Smooth muscle cell (in vitro differentiated cells): ENCODE data around the gene PXMP4. TPM values are rescaled to one million over a fixed set of nuclear protein-coding genes. Genes with fewer than 3 reads are reported as not detected.

Experiments used
- DNase-seq: peaks from one replicate; lab custom pipeline; 2025; ENCODE audit not compliant: unreplicated experiment; lab: John Stamatoyannopoulos, UW
- H2AFZ ChIP-seq: fragments of 200-600 bp; sonication (generic); 2 replicates; pipeline ENCODE4 v1.6.0; 2016; ENCODE audit warnings: antibody characterized with exemption, low read depth, mild to moderate bottlenecking
- H3F3A ChIP-seq: fragments of 200-600 bp; sonication (generic); 2 replicates; pipeline ENCODE4 v1.6.0; 2017; ENCODE audit warnings: antibody characterized with exemption, low read depth
- H3K27ac ChIP-seq: fragments of 200-600 bp; sonication (generic); 2 replicates; pipeline ENCODE4 v1.5.1; 2016; ENCODE audit warnings: low read depth, mild to moderate bottlenecking
- H3K27me3 ChIP-seq: fragments of 200-600 bp; sonication (generic); 2 replicates; pipeline ENCODE4 v1.6.1; 2016; ENCODE audit warnings: low read depth, mild to moderate bottlenecking
- H3K36me3 ChIP-seq: fragments of 200-600 bp; sonication (generic); 2 replicates; pipeline ENCODE4 v1.5.1; 2016; ENCODE audit warnings: low read depth
- H3K4me1 ChIP-seq: fragments of 200-600 bp; sonication (generic); 2 replicates; pipeline ENCODE4 v1.5.1; 2016; ENCODE audit warnings: low read depth
- H3K4me2 ChIP-seq: fragments of 200-600 bp; sonication (generic); 2 replicates; pipeline ENCODE4 v1.6.0; 2016; ENCODE audit warnings: mild to moderate bottlenecking
- H3K4me3 ChIP-seq: fragments of 200-600 bp; sonication (generic); 2 replicates; pipeline ENCODE4 v1.5.1; 2016; ENCODE audit warnings: mild to moderate bottlenecking
- H3K79me2 ChIP-seq: fragments of 200-600 bp; sonication (generic); 2 replicates; pipeline ENCODE4 v1.6.0; 2016; ENCODE audit warnings: low read depth, mild to moderate bottlenecking
- H3K9ac ChIP-seq: fragments of 200-600 bp; sonication (generic); 2 replicates; pipeline ENCODE4 v1.6.0; 2016; ENCODE audit warnings: low read depth
- H3K9me3 ChIP-seq: fragments of 200-600 bp; sonication (generic); replicated peaks from 2 replicates; pipeline ENCODE4 v1.5.1; 2016; ENCODE audit warnings: low read depth
- H4K20me1 ChIP-seq: fragments of 200-600 bp; sonication (generic); 2 replicates; pipeline ENCODE4 v1.6.0; 2016; ENCODE audit warnings: low read depth
- WGBS: methylation state at CpG from one replicate; pipeline ENCODE4 v1.1.7; 2016; ENCODE audit warnings: low lambda C conversion rate; 5-methylcytosine and 5-hydroxymethylcytosine counted together
- polyA plus RNA-seq: library from polyadenylated mRNA; unstranded; fragments of >200 nt; fragmentation: Nextera tagmentation; extraction: Ambion mirVana; gene quantifications from 2 replicates; pipeline ENCODE4 v1.2.1, GENCODE V29; 2016
- total RNA-seq: library from RNA; depleted of rRNA; stranded (reverse); fragments of >200 nt; gene quantifications from 2 replicates; pipeline ENCODE4 v1.2.3, GENCODE V29; 2014
- TF ChIP-seq, protein P1 (sequence below): fragments of 200-600 bp; sonication (generic); IDR thresholded peaks from 2 replicates; pipeline ENCODE4 v1.5.1; 2017; ENCODE audit warnings: borderline replicate concordance, mild to moderate bottlenecking, antibody characterized with exemption; ENCODE audit not compliant: insufficient read depth, poor library complexity, severe bottlenecking

Gene PXMP4
- total and polyA plus RNA-seq, 2 experiments from 2014 or later = 2.6 to 8.1 TPM

DNA sequence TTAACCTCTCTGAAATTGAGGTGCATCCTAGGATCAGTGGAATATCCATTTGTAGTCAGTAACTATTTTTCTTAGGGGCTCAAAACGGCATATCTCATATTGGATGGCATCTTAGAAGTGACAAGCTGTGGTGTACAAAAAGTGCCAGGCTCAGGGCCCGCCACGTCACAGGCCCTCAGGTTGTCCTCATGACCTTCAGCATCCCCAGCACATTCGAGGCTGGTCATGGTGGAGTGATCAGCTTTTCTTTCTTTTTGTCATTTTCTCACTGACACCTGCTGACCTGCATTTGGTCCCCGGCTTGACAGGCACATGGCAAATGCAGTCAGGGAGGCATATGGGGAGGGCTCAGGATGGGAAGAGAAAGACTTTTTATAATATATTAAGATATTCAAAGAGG lies 26.8 kb downstream of the PXMP4 start:
- 90% methylated on average over 5 of the region's 5 CpGs for WGBS
- TF ChIP-seq, protein P1, sequence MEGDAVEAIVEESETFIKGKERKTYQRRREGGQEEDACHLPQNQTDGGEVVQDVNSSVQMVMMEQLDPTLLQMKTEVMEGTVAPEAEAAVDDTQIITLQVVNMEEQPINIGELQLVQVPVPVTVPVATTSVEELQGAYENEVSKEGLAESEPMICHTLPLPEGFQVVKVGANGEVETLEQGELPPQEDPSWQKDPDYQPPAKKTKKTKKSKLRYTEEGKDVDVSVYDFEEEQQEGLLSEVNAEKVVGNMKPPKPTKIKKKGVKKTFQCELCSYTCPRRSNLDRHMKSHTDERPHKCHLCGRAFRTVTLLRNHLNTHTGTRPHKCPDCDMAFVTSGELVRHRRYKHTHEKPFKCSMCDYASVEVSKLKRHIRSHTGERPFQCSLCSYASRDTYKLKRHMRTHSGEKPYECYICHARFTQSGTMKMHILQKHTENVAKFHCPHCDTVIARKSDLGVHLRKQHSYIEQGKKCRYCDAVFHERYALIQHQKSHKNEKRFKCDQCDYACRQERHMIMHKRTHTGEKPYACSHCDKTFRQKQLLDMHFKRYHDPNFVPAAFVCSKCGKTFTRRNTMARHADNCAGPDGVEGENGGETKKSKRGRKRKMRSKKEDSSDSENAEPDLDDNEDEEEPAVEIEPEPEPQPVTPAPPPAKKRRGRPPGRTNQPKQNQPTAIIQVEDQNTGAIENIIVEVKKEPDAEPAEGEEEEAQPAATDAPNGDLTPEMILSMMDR = no peak
- no peak overlapping the region for H2AFZ ChIP-seq

DNA sequence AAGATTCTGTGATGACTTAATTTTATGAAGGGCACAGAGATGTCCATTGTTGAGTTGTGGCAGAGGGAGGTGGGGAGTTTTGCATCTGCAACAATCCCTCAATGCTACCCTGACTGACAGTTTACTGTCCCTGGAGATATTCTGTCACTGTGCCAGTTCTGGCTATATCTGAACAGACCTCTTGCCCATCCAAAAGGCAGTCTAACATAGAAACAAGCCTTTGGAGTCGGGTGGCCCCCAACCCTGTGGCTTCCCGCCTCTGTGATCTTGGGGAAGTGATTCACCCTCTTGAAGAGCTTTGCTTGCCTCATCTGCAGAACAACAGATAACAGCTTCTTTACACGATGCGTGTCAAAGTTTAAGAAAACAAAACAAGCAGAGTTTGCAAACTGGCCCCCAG lies 30.1 kb downstream of the PXMP4 start:
- DNase-seq = no peak
- H2AFZ ChIP-seq = no peak overlapping the region
- WGBS = 12% methylated on average over 4 of the region's 4 CpGs
- no peak overlapping the region for H3K9ac ChIP-seq
- no peaks in the 10 kb centered on the region for H3K36me3 ChIP-seq
- TF ChIP-seq, protein P1 = no peak
- H3K27me3 ChIP-seq = no peaks in the 10 kb centered on the region
- H4K20me1 ChIP-seq = no peaks in the 10 kb centered on the region
- H3F3A ChIP-seq = peaks cover 27% of the 10 kb centered on the region
- H3K4me3 ChIP-seq = no peak overlapping the region
- peak overlapping the region; percentile 17 for H3K4me2 ChIP-seq
- peak overlapping the region; percentile 30 for H3K27ac ChIP-seq
- H3K4me1 ChIP-seq = peaks cover 14% of the 10 kb centered on the region
- H3K9me3 ChIP-seq = no peaks in the 10 kb centered on the region
- peaks cover 4% of the 10 kb centered on the region for H3K79me2 ChIP-seq

More for the DNA sequence above, 26.8 kb downstream of the PXMP4 start:
- Histone ChIP-seq H3F3A (peaks cover 19% of the 10 kb centered on the region), H3K4me2 (no peak overlapping the region), H3K9me3 (no peaks in the 10 kb centered on the region), H3K4me1 (peaks cover 12% of the 10 kb centered on the region), H3K36me3 (no peaks in the 10 kb centered on the region), H3K4me3 (no peak overlapping the region), H3K27me3 (no peaks in the 10 kb centered on the region), H3K27ac (no peak overlapping the region), H3K79me2 (no peaks in the 10 kb centered on the region), H4K20me1 (no peaks in the 10 kb centered on the region), H3K9ac (no peak overlapping the region)
- no peak for DNase-seq

DNA sequence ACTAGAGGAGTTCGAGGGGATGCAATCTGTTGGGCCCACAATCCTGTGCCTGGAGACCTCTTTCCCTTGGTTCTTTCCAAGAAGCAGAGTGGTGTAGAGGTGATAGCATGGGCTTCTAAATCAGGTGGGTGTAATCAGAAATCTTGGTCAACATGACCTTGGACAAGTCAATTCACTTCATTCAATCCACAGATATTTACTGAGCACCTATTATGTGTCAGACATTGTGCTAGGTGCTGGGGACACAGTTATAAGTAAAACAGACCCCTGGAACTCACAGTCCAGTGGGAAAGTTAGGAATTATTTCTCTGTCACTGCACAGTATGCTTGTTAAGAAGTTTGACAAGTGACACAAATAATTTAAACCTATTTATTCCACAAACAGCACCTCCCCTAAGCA lies 30.6 kb downstream of the PXMP4 start:
- H3K36me3 ChIP-seq = no peaks in the 10 kb centered on the region
- H3K4me2 ChIP-seq = peak overlapping the region; percentile 17
- no peak overlapping the region for H3K9ac ChIP-seq
- no peaks in the 10 kb centered on the region for H3K9me3 ChIP-seq
- peak overlapping the region; percentile 30 for H3K27ac ChIP-seq
- no peaks in the 10 kb centered on the region for H3K27me3 ChIP-seq
- H2AFZ ChIP-seq = no peak overlapping the region
- TF ChIP-seq, protein P1 = no peak
- 97% methylated on average over 1 of the region's 1 CpG for WGBS
- DNase-seq = no peak
- no peaks in the 10 kb centered on the region for H4K20me1 ChIP-seq
- H3K4me3 ChIP-seq = no peak overlapping the region
- H3F3A ChIP-seq = peaks cover 27% of the 10 kb centered on the region
- H3K4me1 ChIP-seq = peaks cover 12% of the 10 kb centered on the region
- H3K79me2 ChIP-seq = peaks cover 4% of the 10 kb centered on the region

DNA sequence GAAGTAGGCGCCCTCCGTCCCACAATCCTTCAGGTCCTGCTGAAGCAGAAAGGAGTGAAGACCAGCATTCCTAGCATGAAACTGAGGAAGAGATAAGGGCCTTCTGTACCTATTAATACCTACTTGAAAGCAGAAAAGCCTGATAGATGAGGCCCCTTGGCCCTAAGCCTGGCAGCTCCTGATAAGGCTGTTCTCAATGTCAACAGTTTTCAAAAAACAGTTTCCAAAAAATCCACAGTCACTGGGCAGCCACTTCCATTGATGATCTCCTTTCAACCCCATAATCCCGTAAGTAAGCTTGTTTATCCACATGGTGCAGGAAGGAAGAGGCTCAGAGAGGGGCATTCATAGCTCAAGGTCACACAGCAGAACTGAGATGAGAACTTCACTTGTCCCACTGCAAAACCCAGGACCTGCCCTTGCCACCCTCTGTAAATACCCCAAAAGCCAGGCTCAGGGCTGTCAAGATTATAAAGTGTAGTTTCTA lies 31.1 kb downstream of the PXMP4 start:
- WGBS = 78% methylated on average over 3 of the region's 3 CpGs

More for the DNA sequence above, 31.1 kb downstream of the PXMP4 start:
- Histone ChIP-seq H2AFZ (no peak overlapping the region), H3K27me3 (no peaks in the 10 kb centered on the region), H3K79me2 (peaks cover 8% of the 10 kb centered on the region), H3K9me3 (no peaks in the 10 kb centered on the region), H3K4me1 (peaks cover 8% of the 10 kb centered on the region), H3K9ac (no peak overlapping the region), H3K4me3 (no peak overlapping the region), H3K27ac (no peak overlapping the region), H3K36me3 (no peaks in the 10 kb centered on the region), H3F3A (peaks cover 27% of the 10 kb centered on the region), H3K4me2 (no peak overlapping the region), H4K20me1 (no peaks in the 10 kb centered on the region)
- no peak for DNase-seq
- TF ChIP-seq, protein P1 = no peak
